T-helper 2 cell (primary cell): ENCODE results near the gene CRYGS.
"Not testable (repeated sequence)": the region's sequence is repeated elsewhere in the genome, so short reads cannot be mapped to it uniquely, and the experiment has no call there.

ENCODE experiments used
- DNase-seq, 5 experiments: peaks; one replicate each; pipeline versions ENCODE4 v3.0.0 to v3.0.0-alpha.2; 2012 to 2022

The CRYGS gene

GRCh38 chr3:186552408-186553031, 8.3 kb upstream of the CRYGS start:
- no peak for DNase-seq

GRCh38 chr3:186551387-186551786, 7.2 kb upstream of the CRYGS start:
- no peak for DNase-seq

GRCh38 chr3:186549497-186549896, 5.3 kb upstream of the CRYGS start:
- DNase-seq = no peak

- DNase-seq = no peak
Observed at GRCh38 chr3:186540835-186541226, 3.3 kb downstream of the CRYGS start.

GRCh38 chr3:186540221-186540834, 3.9 kb downstream of the CRYGS start:
- DNase-seq = peak; percentile 43 to 78 (median 68)

- DNase-seq = no peak
Observed at GRCh38 chr3:186538779-186539178, 5.4 kb downstream of the CRYGS start.

GRCh38 chr3:186536883-186537844, 7.0 kb downstream of the CRYGS start:
- no peak for DNase-seq

- peak in 3 of 5 experiments; percentile 7 to 56 (median 25) for DNase-seq
Observed at GRCh38 chr3:186534113-186534669, 10.0 kb downstream of the CRYGS start.

GRCh38 chr3:186532598-186533072, 11.5 kb downstream of the CRYGS start:
- DNase-seq = no peak

GRCh38 chr3:186531694-186532093, 12.5 kb downstream of the CRYGS start:
- DNase-seq = not testable (repeated sequence)

GRCh38 chr3:186530415-186530814, 13.8 kb downstream of the CRYGS start:
- no peak for DNase-seq

- DNase-seq = no peak
Observed at GRCh38 chr3:186529201-186529999, 14.8 kb downstream of the CRYGS start.

- DNase-seq = no peak
Observed at GRCh38 chr3:186526256-186526606, 17.9 kb downstream of the CRYGS start.

- no peak for DNase-seq
Observed at GRCh38 chr3:186525369-186526255, 18.6 kb downstream of the CRYGS start.

- DNase-seq = no peak
Observed at GRCh38 chr3:186524616-186525015, 19.6 kb downstream of the CRYGS start.

- DNase-seq = no peak
Observed at GRCh38 chr3:186523434-186523833, 20.7 kb downstream of the CRYGS start.

GRCh38 chr3:186523022-186523421, 21.2 kb downstream of the CRYGS start:
- DNase-seq = no peak

GRCh38 chr3:186520957-186521842, 23.0 kb downstream of the CRYGS start:
- peak in 1 of 5 experiments; percentile 51 for DNase-seq

- no peak for DNase-seq
Observed at GRCh38 chr3:186520431-186520830, 23.7 kb downstream of the CRYGS start.
